Endothelial cell of umbilical vein (primary cell): ENCODE data around the gene RAB8B. TPM values are rescaled to one million over a fixed set of nuclear protein-coding genes. Genes with fewer than 3 reads are reported as not detected.

Experiments used
- polyA plus RNA-seq, 4 experiments: library from polyadenylated mRNA; depleted of rRNA in 3 of 4; stranded (reverse) in 3 of 4; unstranded in 1 of 4; fragments of >200 nt; gene quantifications; 2 replicates each; pipeline versions ENCODE4 v1.2.1 to v1.2.3, GENCODE V29; 2011 to 2012; ENCODE audit warnings: missing spikeins in 1 of 4
- total RNA-seq: library from RNA; stranded (reverse); gene quantifications from 2 replicates; pipeline ENCODE4 v1.2.3, GENCODE V29; 2021

RAB8B gene
- total and polyA plus RNA-seq, 2 donors (not counting 3 experiments of a cell fraction or from before 2014, with no cell fraction given): 10.4 to 52.5 TPM

Other genes with a start within 250 kb of the RAB8B start
- 558 and 678 TPM in 2 replicates for gene TPM1, start 146.9 kb upstream of the RAB8B start, total RNA-seq
- 518 and 528 TPM in 2 replicates for gene TPM1, start 146.9 kb upstream of the RAB8B start, polyA plus RNA-seq
- gene LACTB, start 67.7 kb upstream of the RAB8B start, total RNA-seq: 26.0 and 26.1 TPM in 2 replicates
- gene LACTB, start 67.7 kb upstream of the RAB8B start, polyA plus RNA-seq: 10.1 and 14.0 TPM in 2 replicates
- 338 and 345 TPM in 2 replicates for gene RPS27L, start 32.1 kb upstream of the RAB8B start, total RNA-seq
- gene RPS27L, start 32.1 kb upstream of the RAB8B start, polyA plus RNA-seq: 163 and 170 TPM in 2 replicates
- 24.6 and 28.8 TPM in 2 replicates for gene APH1B, start 88.0 kb downstream of the RAB8B start, total RNA-seq
- 14.0 and 14.6 TPM in 2 replicates for gene APH1B, start 88.0 kb downstream of the RAB8B start, polyA plus RNA-seq
- gene CA12, start 192.2 kb downstream of the RAB8B start, total RNA-seq: 1.8 and 5.9 TPM in 2 replicates
- gene CA12, start 192.2 kb downstream of the RAB8B start, polyA plus RNA-seq: 1.1 and 1.4 TPM in 2 replicates